Dedifferentiated amniotic fluid mesenchymal stem cell (primary cell): ENCODE data around the gene NBR1.
"Not testable (repeated sequence)": the region's sequence is repeated elsewhere in the genome, so short reads cannot be mapped to it uniquely, and the experiment has no call there.

ENCODE experiments used
- DNase-seq: peaks from one replicate; pipeline ENCODE4 v3.0.0-alpha.2; 2016; ENCODE audit errors: extremely low spot score

Gene NBR1, protein sequence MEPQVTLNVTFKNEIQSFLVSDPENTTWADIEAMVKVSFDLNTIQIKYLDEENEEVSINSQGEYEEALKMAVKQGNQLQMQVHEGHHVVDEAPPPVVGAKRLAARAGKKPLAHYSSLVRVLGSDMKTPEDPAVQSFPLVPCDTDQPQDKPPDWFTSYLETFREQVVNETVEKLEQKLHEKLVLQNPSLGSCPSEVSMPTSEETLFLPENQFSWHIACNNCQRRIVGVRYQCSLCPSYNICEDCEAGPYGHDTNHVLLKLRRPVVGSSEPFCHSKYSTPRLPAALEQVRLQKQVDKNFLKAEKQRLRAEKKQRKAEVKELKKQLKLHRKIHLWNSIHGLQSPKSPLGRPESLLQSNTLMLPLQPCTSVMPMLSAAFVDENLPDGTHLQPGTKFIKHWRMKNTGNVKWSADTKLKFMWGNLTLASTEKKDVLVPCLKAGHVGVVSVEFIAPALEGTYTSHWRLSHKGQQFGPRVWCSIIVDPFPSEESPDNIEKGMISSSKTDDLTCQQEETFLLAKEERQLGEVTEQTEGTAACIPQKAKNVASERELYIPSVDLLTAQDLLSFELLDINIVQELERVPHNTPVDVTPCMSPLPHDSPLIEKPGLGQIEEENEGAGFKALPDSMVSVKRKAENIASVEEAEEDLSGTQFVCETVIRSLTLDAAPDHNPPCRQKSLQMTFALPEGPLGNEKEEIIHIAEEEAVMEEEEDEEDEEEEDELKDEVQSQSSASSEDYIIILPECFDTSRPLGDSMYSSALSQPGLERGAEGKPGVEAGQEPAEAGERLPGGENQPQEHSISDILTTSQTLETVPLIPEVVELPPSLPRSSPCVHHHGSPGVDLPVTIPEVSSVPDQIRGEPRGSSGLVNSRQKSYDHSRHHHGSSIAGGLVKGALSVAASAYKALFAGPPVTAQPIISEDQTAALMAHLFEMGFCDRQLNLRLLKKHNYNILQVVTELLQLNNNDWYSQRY

GRCh38 chr17:43170766-43171585 is at the start of gene NBR1:
TSS of gene NBR1 (plus strand) at chr17:43171214. CDS start at chr17:43175800, 4,586 bp downstream.
- peak; percentile 98 for DNase-seq

DNA sequence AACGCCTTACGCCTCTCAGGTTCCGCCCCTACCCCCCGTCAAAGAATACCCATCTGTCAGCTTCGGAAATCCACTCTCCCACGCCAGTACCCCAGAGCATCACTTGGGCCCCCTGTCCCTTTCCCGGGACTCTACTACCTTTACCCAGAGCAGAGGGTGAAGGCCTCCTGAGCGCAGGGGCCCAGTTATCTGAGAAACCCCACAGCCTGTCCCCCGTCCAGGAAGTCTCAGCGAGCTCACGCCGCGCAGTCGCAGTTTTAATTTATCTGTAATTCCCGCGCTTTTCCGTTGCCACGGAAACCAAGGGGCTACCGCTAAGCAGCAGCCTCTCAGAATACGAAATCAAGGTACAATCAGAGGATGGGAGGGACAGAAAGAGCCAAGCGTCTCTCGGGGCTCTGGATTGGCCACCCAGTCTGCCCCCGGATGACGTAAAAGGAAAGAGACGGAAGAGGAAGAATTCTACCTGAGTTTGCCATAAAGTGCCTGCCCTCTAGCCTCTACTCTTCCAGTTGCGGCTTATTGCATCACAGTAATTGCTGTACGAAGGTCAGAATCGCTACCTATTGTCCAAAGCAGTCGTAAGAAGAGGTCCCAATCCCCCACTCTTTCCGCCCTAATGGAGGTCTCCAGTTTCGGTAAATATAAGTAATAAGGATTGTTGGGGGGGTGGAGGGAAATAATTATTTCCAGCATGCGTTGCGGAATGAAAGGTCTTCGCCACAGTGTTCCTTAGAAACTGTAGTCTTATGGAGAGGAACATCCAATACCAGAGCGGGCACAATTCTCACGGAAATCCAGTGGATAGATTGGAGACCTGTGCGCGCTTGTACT is 45.7 kb upstream of the NBR1 start, which contains the start of gene BRCA1:
BRCA1 (minus strand) TSS at position 232 of the 834 bp plus-strand sequence. CDS start 1,268 bp downstream, outside the sequence.
- DNase-seq, result peak; percentile 99

DNA sequence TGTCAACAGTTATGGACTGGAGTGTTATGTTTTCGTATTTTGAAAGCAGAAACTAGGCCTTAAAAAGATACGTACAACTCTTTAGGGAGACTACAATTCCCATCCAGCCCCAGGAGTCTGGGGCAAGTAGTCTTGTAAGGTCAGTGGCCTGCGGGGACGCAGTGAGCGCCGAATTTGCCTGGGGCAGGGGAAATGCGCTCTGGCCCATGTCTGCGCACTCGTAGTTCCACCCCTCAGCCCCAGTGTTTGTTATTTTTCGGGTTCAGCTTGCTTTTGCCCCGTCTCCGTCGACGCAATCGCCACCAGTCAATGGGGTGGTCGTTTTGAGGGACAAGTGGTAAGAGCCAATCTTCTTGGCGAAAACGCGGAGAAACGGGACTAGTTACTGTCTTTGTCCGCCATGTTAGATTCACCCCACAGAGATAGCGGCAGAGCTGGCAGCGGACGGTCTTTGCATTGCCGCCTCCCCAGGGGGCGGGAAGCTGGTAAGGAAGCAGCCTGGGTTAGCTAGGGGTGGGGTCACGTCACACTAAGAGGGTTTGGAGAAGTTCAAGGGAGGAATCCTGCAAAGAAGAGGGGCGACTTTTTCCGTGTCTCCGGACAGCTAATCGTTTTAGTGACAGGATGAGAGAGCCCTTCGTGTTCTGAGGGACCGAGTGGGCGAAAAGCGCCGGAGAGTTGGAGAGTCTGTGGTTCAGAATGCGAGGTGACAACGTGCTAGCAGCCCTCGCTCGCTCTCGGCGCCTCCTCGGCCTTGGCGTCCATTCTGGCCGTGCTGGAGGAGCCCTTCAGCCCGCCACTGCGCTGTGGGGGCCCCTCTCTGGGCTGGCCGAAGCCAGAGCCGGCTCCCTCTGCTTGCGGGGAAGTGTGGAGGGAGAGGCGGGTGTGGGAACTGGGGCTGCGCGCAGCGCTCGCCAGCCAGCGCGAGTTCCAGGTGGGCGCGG is 44.8 kb upstream of the NBR1 start:
- DNase-seq, result no peak

DNA sequence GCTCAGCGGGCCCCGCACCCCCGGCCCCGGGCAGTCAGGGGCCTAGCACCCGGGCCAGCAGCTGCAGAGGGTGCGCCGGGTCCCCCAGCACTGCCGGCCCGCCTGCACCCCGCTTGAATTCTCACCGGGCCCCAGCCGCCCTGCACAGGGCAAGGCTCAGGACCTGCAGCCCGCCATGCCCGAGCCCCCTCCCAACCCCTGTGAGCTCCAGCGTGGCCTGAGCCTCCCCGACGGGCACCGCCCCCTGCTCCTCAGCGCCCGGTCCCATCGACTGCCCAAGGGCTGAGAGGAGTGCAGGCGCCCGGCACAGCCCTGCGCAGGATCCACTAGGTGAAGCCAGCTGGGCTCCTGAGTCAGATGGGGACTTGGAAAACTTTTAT is 44.1 kb upstream of the NBR1 start:
- DNase-seq, result no peak

DNA sequence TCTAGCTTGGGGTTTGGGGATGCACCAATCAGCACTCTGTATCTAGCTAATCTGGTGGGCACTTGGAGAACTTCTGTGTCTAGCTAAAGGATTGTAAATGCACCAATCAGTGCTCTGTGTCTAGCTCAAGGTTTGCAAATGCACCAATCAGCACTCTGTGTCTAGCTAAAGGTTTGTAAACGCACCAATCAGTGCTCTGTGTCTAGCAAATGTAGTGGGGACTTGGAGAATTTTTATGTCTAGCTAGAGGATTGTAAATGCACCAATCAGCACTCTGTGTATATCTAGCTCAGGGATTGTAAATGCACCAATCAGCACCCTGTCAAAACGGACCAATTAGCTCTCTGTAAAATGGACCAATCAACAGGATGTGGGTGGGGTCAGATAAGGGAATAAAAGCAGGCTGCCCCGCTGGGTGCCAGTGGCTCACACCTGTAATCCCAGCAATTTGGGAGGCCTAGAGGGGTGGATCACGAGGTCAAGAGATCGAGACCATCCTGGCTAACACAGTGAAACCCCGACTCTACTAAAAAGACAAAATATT is 43.6 kb upstream of the NBR1 start:
- not testable (repeated sequence) for DNase-seq

DNA sequence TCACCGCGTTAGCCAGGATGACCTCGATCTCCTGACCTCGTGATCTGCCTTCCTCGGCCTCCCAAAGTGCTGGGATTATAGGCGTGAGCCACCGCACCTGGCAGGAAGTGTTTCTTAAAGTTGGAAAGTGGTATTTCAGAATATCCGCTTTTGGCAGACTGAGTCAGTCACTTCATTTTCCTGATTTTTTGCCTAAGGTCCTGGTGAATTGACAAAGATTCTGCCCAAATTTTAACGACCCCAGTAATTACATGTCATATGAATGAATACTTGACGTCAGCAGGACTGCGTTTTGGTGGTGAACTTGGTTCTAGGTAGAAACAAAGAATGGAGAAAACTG is 41.4 kb upstream of the NBR1 start:
- DNase-seq, result no peak

GRCh38 chr17:43132117-43132516 is 38.9 kb upstream of the NBR1 start:
- DNase-seq, result no peak

- DNase-seq, result not testable (repeated sequence)
Measured at GRCh38 chr17:43133439-43133838, 37.6 kb upstream of the NBR1 start.

DNA sequence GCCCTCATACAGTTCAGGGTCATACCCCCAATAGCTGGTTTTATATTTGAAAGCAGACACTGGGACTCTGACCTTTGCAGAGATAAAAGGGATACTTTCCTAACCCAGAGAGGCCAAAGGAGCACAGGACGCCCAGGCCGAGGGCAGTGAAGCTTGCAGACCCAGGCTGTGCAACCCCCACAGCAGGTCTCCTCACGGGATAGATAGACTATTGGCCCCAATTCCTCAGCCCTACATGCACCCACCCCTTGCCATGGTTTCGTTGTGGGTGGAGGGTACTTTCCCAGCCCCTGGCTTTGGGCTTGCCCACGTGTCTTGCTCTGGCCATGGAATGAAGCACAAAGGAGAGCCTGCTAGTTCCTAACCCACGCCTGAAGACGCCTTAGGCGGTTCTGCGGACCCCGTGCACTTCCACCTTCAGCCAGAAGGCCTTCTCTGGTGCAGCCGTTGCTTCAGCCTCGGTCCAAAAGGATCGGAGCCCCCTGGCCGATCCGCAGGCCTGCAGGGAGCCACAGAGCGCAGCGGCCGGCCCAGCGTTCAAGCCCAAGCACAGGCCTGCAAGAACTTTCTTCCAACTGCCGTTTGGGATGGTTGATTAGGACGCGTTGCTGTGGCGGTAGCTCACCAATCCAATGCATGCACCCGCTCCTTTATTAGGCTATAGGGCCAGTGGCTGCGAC is 36.1 kb upstream of the NBR1 start:
- no peak for DNase-seq

- no peak for DNase-seq
Measured at GRCh38 chr17:43135454-43135819, 35.6 kb upstream of the NBR1 start.

- not testable (repeated sequence) for DNase-seq
Measured at GRCh38 chr17:43136574-43136973, 34.4 kb upstream of the NBR1 start.

- not testable (repeated sequence) for DNase-seq
Measured at GRCh38 chr17:43138531-43138930, 32.5 kb upstream of the NBR1 start.

DNA sequence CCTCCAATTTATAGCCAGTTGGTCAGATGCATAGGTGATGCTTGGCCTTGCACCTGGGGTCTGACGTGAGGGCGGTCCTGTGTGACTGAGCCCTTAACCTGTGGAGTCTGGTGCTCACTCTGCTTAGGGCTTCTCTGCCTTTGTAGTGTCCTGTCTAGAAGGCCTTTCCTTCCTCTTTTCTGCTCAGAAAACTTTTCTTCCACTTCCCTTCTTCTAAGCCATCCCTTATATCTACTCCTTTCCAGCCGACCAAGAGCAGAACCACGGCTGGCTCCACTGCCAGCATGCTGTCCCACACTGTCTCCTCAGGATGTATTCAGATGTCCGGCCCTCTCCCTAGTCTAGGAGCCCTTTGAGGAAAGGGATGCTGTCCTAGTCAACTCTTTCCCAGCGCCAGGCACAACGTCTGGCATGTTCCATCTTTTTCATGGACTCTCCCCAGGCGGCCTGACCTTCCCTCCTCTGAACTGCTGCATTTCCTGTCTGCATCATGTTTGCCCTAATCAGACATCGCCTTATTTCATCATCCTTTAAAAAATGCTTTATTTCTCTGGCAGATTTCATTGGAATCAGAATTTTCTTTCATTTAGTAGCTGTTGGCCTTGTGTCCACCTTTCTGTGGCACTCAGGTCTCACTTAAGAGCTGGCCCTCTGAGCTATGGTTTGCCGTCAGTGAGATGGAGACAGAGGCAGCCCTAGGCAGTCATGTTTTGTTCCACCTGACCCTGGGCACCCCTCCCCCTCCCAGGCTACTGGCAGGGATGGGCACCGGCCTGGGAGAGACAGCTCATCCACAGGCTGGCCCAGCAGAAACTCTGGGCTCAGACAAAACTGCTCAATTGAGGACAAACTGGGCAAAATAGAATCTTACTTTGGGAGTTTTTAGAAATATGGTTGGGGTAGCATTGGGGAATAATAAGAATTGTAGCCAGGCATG is 30.4 kb upstream of the NBR1 start:
- DNase-seq, result no peak

- DNase-seq, result no peak
Measured at GRCh38 chr17:43142153-43142552, 28.9 kb upstream of the NBR1 start.

GRCh38 chr17:43143201-43143600 is 27.8 kb upstream of the NBR1 start:
- DNase-seq, result no peak

DNA sequence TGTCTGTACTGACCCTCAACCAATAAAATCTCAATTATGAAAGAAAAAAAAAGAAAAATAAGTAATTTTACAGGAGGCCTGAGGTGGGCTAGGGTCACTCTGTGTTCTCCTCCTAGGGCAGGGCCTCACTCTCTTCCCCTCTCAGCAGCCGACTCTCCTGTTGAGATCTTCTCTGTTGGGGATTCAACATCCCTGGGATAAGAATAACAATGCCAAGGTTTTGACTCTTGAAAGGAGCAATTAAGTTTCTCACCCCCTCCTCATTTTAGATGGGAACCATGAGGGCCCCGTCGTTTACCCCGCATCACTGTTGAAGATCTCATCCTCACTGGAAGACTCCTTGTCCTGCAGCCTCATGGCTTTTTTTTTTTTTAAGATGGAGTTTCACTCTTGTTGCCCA is 24.4 kb upstream of the NBR1 start:
- DNase-seq, result no peak

- no peak for DNase-seq
Measured at GRCh38 chr17:43151880-43152456, 19.0 kb upstream of the NBR1 start.
